ENCODE results near the gene RNU7-1. TPM values are rescaled to one million over a fixed set of nuclear protein-coding genes. Genes with fewer than 3 reads are reported as not detected.

The RNU7-1 gene
- total and polyA plus RNA-seq, 10 of the 15 experiments (the other 5 are each of a cell fraction or from before 2014, with no cell fraction given), result not detected

DNA sequence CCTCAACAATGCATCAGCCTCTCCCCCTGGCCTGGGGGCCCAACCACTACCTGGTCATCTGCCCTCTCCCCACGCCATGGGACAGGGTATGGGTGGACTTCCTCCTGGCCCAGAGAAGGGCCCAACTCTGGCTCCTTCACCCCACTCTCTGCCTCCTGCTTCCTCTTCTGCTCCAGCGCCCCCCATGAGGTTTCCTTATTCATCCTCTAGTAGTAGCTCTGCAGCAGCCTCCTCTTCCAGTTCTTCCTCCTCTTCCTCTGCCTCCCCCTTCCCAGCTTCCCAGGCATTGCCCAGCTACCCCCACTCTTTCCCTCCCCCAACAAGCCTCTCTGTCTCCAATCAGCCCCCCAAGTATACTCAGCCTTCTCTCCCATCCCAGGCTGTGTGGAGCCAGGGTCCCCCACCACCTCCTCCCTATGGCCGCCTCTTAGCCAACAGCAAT is 7.4 kb upstream of the RNU7-1 start:
- no peak overlapping the region for H2AFZ ChIP-seq (ENCODE audit: control insufficient read depth, low read depth, low read length)
- ChIA-PET SMC1A (ENCODE audit: uncharacterized antibody, unreplicated experiment) (interaction anchor here (0.6 to 2.3 kb wide), 2 partner anchors 10 to 83 kb away, joined by 3 to 7 read pairs; no protein-coding TSS in a partner anchor), CTCF (interaction anchor here (0.5 to 8.6 kb wide), 8 partner anchors 9 to 404 kb away, joined by 3 to 111 read pairs (median 4); partner anchors contain the start of genes C1R and SPSB2), RAD21 (ENCODE audit: unreplicated experiment) (interaction anchor here (1.0 kb wide), 1 partner anchor 11 kb away, joined by 3 read pairs; no protein-coding TSS in a partner anchor), POLR2A (interaction anchor here (2.0 to 17.8 kb wide), 4 partner anchors 7 to 24 kb away, joined by 4 to 524 read pairs (median 17); partner anchors contain the start of genes ATN1, C12orf57 and RNU7-1)
- peak overlapping the region; percentile 86 for H3K4me3 ChIP-seq
- H3K27ac ChIP-seq (ENCODE audit: control insufficient read depth, insufficient read depth), result peak overlapping the region; percentile 92; the same call in 1 of the 2 replicates
- peaks cover 26% of the 10 kb centered on the region for H3K79me2 ChIP-seq (ENCODE audit: control insufficient read depth, insufficient read depth, low read length)
- no peaks in the 10 kb centered on the region for H3K27me3 ChIP-seq (replicated peaks in 1 of 2; ENCODE audit: control insufficient read depth in 2 of 2, insufficient read depth in 2 of 2, low read length in 1 of 2)
- ATAC-seq (no peak), FAIRE-seq (no peak), DNase-seq (ENCODE audit: low read depth, low spot score) (no peak)
- peak overlapping the region; percentile 96; the same call in 1 of the 2 replicates for H3K9ac ChIP-seq (ENCODE audit: control insufficient read depth, insufficient read depth, low read length)
- WGBS (ENCODE audit: insufficient coverage, insufficient replicate concordance, low lambda C conversion rate, missing lambda C conversion rate), result 33% methylated on average over 3 of the region's 3 CpGs
- H3K9me3 ChIP-seq (replicated peaks; ENCODE audit: control insufficient read depth, insufficient read depth, low read length), result no peaks in the 10 kb centered on the region
- H3K36me3 ChIP-seq (ENCODE audit: control insufficient read depth in 2 of 2, insufficient read depth in 2 of 2, low read length in 1 of 2), result peaks cover 4 to 5% of the 10 kb centered on the region in 2 experiments; a peak in 3 of 4 replicates
- peak overlapping the region; percentile 95 for H3K4me2 ChIP-seq (ENCODE audit: control insufficient read depth, insufficient read depth)
- no TSS peak for BruUV-seq (replicated peaks)
- H3K4me1 ChIP-seq (ENCODE audit: control insufficient read depth, insufficient read depth, low read length), result peaks cover 11% of the 10 kb centered on the region; the same call in 1 of the 2 replicates
- no peak for TF ChIP-seq CBFB (IDR thresholded peaks at IDR 0.05; ENCODE audit: low read depth)
- TF ChIP-seq HCFC1 (IDR thresholded peaks at IDR 0.05; ENCODE audit: low read length), result no peak
- no peak for TF ChIP-seq NFXL1 (IDR thresholded peaks at IDR 0.05; ENCODE audit: borderline replicate concordance)
- no peak for TF ChIP-seq KLF5 (IDR thresholded peaks at IDR 0.05; ENCODE audit: partially characterized antibody)
- TF ChIP-seq ZNF274 (IDR thresholded peaks at IDR 0.05; ENCODE audit: insufficient read depth, insufficient read length), result no peak
- in situ Hi-C loops (cut with MboI), result no loop called here
- intact Hi-C loops (cut with micrococcal nuclease; ENCODE audit: unreplicated experiment), result no loop called here
- no peaks in the 10 kb centered on the region for H4K20me1 ChIP-seq (ENCODE audit: control insufficient read depth, insufficient read depth)

All from GM12878 (cell line).